NCI-H2107 treated with DMSO at 0.1 percent for 48 hours (cell line): ENCODE data around the gene ZFP91.

Source experiments
- DNase-seq: peaks from one replicate; lab custom pipeline; 2025; ENCODE audit not compliant: unreplicated experiment; lab: John Stamatoyannopoulos, UW

Gene ZFP91

DNA sequence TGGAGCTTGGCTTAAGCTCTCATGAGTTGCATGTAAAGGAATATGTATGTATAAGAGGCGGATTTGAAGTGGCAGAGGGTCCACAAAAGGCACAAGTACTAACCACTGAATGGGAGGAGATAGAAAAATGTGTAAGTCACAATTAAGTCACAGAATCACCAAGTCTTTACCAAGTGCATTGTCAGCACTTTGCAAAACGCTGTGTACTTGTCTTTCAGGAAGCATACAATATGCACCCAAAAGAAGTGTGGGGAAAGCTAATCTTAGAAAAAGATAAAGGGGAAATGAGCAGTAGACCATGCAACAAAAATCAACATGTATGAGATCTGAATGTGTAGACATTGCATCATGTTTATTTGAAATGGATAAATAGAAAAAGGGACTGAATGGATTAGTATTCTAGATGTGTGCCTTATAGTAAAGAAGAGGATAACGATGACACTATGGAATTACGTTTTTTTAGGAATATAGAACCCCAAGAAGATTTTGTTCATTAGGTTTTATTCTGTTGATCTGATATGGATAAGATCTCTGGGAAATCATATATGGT lies 48.1 kb downstream of the ZFP91 start:
- DNase-seq, result no peak

DNA sequence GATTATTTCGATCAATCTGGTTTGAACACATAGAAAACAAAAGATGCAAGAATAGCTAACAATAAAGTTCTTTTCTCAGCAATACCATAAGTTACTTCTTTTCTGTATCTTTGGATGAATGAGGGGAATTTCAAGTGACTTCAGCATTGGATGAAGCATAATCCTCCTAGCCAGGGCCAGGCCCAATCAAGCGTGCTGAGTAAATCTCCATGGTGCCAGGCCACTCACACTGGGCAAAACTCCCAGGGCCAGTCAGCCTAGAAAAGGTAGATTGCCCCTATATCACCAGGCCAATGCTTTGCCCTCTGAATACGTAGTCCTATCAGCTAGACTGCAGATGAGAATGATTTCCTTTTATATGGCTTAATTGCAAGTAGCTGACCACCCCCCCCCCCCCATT lies 49.6 kb downstream of the ZFP91 start:
- no peak for DNase-seq

DNA sequence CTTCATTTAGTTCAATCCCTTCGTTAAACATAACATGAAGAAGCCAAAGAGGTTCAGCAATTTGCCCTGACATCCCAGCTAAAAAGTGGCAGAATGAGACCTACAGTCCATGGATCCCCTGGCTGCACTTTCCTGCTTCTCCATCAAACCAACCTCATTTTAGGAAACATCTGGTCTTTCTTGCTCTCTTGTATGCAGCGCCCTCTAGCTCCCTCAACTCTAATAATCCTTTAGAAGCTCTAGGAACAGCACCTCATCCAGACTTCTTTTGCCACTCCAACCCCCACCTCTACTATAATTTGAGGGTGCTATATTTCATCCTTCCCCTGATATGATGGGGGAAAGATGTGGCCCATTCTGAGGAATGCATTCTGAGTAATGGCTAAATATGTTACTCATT lies 51.0 kb downstream of the ZFP91 start:
- peak; percentile 48 for DNase-seq

DNA sequence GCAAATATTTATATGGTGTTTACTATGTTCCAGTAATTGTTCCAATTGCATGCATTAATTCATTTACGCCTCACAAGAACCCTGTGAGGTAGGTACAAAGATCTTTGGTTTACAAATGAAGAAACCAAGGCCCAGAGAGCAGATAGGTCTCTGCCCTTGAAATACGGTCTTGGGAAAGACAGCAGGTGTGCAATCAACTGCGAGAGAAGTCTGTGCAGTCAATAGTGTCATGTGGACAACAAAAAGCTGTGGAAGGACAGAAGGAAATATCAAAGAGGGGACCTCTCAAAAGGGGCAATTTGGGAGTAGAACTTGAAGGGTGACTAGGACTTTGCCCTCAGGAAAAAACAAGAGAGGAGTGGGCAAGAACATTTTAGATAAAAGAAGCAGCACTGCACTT lies 52.5 kb downstream of the ZFP91 start:
- no peak for DNase-seq

DNA sequence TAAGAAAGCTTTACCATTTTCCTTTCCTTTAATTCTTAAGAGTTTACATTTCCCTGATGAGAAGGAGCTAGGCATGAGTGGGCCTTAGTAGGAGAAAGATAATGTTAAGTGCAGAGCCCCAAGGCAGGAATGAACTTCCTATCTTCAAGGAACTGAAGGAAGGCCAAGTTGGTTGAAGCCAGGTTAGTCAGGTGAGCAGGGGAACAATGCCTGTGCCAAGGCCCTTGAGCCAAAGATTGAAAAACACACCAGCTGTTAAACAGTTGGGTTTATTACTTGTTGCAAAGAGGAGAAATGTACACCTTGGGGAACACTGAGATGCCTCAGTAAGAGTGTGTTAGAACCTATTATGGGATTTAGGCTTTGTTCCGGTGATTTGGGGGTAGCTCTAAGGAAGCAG lies 53.6 kb downstream of the ZFP91 start:
- DNase-seq, result no peak

DNA sequence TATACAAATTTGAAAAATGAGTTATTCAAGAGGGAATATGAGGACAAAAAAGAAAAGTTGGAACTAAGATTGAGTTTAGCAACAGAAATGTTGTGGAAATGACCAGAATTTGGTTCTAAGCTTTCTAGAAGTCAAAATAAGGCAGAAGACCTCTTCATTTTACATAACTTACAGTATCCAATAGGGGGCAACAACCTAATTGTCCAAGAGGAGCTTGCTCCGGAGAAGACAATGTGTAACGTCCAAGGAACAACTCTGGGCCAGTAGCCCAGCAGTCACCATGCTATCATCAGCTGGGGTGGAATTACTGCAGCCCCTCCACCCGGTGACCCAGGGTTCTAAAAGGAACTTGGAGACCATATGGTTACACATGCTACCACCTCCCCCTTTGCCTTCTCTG lies 57.7 kb downstream of the ZFP91 start:
- no peak for DNase-seq

DNA sequence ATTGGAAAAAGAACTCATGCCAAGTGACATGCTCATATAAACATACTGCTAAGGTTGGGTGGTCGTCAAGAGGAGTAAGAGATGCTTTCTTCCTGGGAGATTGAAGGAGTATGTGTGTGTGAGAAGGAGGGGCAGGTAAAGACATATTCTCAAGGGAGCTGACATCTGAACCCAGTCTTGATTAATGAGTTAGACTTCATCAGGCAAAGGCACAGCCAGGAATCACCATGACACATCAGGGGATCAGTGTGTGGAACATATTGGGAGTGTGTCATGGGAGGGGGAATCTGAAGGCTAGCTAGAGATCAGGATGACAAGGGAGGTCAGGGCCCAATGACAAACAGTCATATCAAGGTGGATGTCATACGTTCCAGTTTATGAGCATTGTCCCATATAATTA lies 58.5 kb downstream of the ZFP91 start:
- no peak for DNase-seq

DNA sequence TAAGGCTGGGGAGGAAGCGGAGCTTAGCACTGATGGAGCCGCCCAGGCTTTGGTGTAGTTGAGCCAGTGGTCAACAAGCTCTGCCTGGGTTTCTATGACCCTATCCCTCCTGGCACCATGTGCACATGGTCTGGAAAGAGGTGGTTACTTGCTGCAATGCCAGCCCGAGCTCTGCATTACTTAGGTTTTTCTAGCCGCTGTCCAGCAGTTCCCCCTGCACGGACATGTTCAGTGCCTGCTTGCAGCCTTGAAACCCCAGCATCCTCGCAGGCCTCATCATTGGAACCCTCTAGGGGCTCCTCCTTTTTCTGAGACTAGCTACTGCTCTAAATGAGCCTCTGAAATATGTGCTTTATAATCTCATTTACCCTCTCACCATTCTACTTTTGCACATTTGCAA lies 60.2 kb downstream of the ZFP91 start:
- no peak for DNase-seq

DNA sequence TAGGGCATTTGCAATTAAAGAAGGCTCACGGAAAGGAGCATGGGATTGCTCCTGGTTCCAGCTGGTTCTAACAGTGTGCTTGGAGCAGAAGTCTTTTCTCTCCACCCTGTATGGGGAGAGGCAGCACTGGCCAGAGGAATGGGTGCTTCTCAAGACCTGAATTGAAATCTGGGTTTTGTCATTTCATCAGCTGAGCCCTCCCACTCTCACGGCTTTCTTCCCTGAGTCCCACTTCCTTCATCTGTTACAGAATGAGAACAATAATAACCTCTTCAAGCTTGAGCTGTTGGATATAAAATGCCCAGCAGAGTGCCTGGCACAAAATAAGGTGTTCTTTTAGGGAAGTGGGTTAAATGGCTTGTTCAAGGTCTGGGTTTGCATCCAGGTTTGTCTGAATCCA lies 60.8 kb downstream of the ZFP91 start:
- no peak for DNase-seq

DNA sequence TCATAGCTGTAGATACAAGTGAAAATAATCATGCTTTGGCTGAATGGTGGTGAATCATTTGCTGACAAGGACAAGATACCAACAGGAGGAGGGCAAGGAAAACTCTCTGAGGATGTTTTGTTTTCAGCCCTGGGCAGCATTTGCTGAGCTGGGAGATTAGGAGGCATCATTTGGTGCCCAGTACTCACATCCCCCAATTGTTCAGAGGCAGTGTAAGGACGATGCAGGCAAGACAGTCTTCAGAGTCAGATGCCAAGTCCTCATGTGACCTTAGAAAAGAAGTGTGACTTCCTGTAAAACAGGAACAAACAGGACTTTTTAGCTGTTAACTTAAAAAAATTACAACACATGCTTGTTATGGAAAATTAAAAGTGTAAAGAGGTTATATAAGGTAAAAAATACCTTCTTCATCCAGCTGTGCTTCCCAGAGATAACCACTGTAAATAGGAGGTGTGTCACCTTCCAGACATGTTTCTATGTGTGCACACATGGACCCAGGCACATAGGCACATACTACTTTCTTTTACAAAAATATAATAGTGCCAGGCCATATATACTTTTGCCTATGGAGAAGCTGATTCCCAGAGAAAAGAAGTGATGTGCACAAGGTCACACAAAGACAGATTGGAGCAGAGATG lies 61.6 kb downstream of the ZFP91 start:
- no peak for DNase-seq

DNA sequence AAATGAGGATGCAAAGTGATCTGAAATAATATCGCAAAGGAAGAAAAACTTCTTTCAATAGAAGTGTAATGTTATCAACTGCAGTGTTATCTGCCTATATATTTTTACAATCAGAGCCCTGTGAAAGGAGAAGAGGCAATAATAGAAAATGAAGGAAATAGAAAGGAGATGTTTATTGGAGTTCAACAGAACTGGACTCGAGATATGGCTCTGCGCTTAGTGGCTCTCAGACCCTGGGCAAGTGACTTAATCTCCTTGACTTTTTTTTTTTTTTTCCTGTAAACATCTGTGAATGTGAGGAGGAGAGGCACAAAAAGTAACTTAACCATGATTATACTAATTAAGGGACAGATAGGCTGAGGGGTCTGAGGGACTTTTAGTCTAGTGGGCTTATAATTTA lies 62.5 kb downstream of the ZFP91 start:
- DNase-seq, result no peak

DNA sequence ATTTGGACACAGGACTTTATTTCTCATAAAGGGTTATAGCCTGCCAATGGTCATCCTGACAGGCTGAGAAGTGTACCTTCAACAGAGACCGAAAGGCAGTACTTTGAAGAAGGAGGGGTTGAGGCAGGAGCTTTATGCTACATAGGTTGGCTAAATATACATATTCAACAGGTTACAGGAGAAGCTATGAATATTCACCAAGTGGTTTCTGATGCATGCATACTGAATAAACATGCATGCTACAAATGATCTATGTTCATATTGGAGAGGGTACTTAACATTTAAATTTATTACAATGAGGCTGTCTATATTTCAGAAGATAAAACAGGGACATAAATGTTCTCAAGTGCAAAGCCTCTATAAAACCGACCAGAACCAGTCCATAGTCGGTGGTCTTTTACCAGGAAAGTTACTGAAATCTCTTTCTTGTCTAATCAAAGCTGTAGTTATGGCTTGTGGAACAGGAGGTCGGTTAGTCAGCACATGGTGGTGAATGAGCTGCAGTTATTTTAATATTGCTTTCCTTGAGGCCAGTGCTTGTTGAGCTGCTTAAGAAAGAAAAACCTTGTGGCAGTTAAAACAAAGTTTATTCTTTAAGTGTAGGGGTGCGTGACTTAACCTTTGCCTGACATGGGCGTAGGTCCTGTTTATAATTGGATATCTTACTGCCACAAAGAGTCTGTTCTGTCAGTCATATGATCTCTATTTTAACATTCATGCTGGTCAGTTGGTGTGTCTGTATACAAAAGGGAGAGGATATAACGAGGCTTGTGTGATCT lies 63.1 kb downstream of the ZFP91 start:
- DNase-seq, result no peak

DNA sequence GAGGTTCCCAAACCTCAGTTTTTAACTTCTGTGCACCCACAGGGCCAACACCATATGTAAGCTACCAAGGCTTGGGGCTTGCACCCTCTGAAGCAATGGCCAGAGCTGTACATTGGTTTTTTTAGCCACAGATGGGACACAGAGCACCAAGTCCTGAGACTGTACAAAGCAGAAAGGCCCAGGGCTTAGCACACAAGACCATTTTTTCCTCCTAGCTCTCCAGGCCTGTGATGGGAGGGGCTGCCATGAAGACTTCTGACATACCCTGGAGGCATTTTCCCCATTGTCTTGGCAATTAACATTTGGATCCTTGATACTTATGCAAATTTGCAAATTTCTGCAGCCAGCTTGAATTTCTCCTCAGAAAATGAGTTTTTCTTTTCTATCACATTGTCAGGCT lies 67.0 kb downstream of the ZFP91 start:
- no peak for DNase-seq

DNA sequence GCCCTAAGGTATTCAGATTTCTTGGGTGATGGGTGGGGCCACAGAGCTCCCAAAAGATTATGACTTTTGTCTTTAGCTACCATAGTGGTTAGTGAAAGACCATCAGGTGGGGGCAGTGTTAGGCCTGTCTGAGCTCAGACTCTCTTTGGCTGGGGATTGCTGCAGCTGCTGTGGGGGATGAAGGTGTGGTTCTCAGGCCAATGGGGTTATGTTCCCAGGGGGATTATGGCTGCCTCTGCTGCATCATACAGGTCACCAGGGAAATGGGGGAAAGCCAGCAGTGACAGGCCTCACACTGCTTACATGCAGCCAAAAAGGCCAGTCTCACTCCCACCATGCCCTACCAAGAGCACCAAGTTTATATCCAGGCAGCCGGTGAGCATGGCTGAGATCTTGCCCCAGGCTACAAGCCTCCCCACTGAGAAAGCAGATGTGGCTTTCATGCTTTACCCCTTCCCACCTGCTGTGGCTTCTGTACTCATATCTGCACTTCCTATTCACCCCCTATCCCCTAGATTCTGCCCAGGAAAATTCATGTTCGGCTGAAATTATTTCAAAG lies 68.4 kb downstream of the ZFP91 start:
- DNase-seq, result no peak

DNA sequence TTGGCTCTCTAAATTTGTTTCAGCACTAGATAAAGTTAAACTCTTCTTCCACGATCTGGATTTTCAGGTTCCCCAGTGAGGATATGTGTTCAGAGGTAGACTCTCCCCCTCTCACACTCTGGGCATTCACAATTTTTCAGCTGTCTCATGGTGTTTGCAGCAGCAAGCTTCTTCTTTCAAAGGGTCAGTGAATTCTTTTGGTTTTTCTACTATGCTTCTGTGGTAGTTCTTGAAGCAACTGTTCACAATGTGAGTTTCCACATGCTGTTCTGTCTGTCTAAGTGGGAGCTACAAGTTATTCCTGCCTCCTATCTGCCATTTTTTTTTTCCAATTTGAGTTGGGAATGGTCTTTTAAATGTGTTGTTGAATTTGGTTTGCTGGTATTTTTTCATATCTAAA lies 69.0 kb downstream of the ZFP91 start:
- DNase-seq, result no peak

DNA sequence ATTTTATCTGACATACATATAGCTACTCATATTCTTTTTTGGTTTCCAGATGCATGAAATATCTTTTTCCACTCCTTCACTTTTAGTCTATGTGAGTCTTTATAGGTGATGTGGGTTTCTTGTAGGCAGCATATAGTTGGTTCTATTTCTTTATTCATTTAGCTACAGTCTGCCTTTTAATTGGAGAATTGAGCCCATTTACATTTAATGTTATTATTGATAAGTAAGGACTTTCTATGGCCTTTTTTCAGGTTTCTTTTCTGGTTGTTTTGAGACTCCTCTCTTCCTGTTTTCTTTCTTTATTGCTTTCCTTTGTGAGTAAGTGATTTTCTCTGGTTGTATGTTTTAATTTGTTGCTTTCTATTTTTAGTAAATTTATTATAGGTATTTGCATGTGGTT lies 70.8 kb downstream of the ZFP91 start:
- no peak for DNase-seq

DNA sequence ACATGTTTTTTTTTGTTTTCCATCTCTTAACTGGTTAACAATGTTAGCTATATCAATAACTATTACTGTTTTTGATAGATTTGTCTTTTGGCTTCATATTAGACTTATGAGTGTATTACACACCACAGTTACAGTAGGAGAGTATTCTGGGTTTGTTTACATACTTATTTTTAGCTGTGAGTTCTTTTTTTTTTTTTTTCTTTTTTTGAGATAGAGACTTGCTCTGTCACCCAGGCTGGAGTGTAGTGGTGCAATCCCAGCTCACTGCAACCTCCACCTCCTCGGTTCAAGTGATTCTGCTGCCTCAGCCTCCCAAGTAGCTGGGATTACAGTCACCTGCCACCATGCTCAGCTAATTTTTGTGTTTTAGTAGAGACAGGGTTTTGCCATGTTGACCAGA lies 71.6 kb downstream of the ZFP91 start:
- no peak for DNase-seq

DNA sequence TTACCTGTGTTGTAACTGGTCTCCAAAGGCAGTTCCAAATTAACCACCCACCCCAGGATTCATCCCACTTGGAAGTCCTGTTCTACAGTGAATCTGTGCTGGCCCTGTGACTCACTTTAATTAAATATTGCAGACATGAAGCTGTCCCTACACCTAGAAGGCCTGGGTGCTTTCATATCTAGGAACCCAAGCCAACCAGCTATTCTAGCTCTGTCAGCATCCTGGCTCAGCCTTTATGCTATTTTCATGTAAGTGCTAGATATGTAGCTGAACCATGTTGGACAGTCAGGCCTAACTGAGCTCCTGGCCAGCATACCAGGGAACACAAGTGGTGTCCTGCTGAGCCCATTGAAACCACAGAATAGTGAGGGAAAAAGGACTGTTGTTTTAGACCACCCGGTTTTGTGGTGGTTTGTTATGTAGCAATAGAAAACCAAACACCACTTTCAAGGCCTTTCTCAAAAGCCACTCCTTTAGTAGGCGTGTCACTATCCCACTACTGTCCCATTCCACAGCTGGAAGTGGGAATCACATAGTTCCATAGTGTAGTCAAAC lies 73.9 kb downstream of the ZFP91 start:
- no peak for DNase-seq

DNA sequence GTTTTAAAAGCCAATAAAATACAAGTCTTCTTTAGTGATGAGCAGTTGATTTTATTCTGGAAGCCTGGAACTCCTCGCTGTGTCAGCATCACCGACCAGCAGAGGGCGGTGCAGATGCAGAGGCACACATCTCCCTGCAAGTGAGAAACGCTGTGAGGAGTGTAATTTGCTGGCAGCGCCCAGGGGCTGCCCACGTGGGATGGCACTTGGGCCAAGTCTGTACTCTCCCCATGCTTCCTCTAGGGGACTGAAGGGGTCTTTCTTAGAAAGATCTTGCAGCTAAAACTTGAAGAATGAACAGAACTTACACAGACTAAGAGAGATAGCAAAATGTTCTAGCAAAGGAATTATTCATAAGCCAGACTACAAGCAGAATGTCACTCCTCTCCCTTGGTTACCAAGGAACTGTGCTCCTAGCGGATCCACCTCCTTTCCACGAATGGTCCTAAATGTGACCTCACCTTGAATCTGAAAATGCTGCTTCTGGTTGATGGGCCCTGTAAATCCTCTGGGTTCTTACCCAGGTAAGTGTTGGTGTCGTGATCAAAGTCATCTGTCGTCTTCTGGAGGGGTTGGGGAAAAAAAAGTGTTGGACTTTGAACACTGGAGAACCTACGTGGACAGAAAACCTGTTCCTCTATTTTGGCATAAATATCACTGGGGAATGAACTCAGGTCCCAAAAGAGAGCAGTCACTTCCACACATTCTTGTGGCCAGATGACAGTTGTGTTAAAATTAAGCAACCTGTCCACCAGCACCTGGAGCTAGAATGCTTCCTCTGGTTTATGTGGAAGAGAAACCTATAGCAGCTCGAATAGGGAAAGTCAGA lies 75.4 kb downstream of the ZFP91 start:
- peak; percentile 49 for DNase-seq

DNA sequence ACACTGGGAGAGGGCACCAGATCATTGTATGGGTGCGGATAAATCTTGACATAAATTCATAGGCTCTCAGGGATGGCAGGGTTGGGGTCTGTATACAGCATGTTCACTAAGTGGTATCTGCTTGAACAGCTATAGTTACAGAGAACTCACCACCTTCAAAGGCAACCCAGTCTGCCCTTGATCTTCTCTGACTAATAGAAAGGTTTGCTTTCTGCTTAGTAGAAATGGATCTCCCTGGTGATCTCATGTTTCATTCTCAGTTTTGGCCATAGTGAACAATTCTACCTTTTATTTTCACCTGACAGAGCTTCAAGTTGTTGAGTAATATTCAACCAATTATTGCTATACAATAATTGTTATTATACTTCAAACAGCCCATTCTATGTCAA lies 76.0 kb downstream of the ZFP91 start:
- DNase-seq, result no peak

DNA sequence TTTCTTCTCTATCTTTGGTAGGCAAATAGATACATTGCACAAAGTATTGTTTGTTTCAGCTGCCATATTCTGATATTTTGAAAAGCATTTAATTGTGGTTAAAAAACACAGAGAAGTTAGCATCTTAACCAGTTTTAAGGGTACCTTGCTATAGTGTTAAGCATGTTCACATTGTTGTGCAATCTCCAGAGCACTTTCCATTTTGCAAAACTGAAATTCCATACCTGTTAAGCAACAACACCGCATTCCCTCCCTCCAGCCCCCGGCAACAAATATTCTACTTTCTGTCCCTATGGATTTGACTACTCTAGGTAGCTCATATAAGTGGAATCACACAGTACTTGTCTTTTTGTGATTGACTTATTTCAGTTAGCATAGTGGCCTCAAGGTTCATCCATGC lies 77.5 kb downstream of the ZFP91 start:
- DNase-seq, result no peak
